Loucy (cell line): ENCODE data around the gene POFUT2.

Experiments used
- H2AFZ ChIP-seq: fragments of 200-600 bp; sonication (generic); 2 replicates; pipeline ENCODE4 v1.6.0; 2016; ENCODE audit warnings: antibody characterized with exemption, mild to moderate bottlenecking, low read length, moderate library complexity
- H3F3A ChIP-seq: fragments of 200-600 bp; 2 replicates; pipeline ENCODE4 v1.6.0; 2016; ENCODE audit warnings: antibody characterized with exemption, low read depth, mild to moderate bottlenecking
- H3K27me3 ChIP-seq: fragments of 200-600 bp; sonication (generic); 2 replicates; pipeline ENCODE4 v1.6.1; 2014; ENCODE audit warnings: low read length, mild to moderate bottlenecking; ENCODE audit not compliant: insufficient read depth, poor library complexity, severe bottlenecking
- H3K36me3 ChIP-seq: fragments of 200-600 bp; sonication (generic); 2 replicates; pipeline ENCODE4 v1.6.1; 2016; ENCODE audit warnings: low read length; ENCODE audit not compliant: insufficient read depth
- H3K4me1 ChIP-seq: fragments of 200-600 bp; sonication (generic); 2 replicates; pipeline ENCODE4 v1.5.1; 2014; ENCODE audit warnings: low read length, mild to moderate bottlenecking; ENCODE audit not compliant: insufficient read depth, poor library complexity, severe bottlenecking
- H3K4me2 ChIP-seq: fragments of 200-600 bp; sonication (generic); 2 replicates; pipeline ENCODE4 v1.6.0; 2014; ENCODE audit warnings: antibody characterized with exemption, low read length, low read depth, mild to moderate bottlenecking; ENCODE audit not compliant: poor library complexity, severe bottlenecking
- H3K4me3 ChIP-seq: fragments of 200-600 bp; sonication (generic); 2 replicates; pipeline ENCODE4 v1.5.1; 2014; ENCODE audit warnings: low read length, mild to moderate bottlenecking, mixed read lengths; ENCODE audit not compliant: poor library complexity, severe bottlenecking
- H3K79me2 ChIP-seq: fragments of 200-600 bp; sonication (generic); 2 replicates; pipeline ENCODE4 v1.6.1; 2014; ENCODE audit warnings: low read length; ENCODE audit not compliant: insufficient read depth
- H3K9ac ChIP-seq: fragments of 200-600 bp; sonication (generic); 2 replicates; pipeline ENCODE4 v1.6.0; 2014; ENCODE audit warnings: mild to moderate bottlenecking, low read depth, low read length, moderate library complexity; ENCODE audit not compliant: poor library complexity, severe bottlenecking
- H3K9me2 ChIP-seq: fragments of 200-600 bp; sonication (generic); replicated peaks from 2 replicates; pipeline ENCODE4 v1.6.1; 2016; ENCODE audit warnings: low read depth, low read length, mixed read lengths
- H3K9me3 ChIP-seq: fragments of 200-600 bp; sonication (generic); 2 replicates; pipeline ENCODE4 v1.6.1; 2014; ENCODE audit warnings: mild to moderate bottlenecking, antibody characterized with exemption, low read length, low read depth; ENCODE audit not compliant: insufficient read depth
- H4K20me1 ChIP-seq: fragments of 200-600 bp; sonication (generic); 2 replicates; pipeline ENCODE4 v1.6.0; 2014; ENCODE audit warnings: antibody characterized with exemption, low read length, mild to moderate bottlenecking; ENCODE audit not compliant: insufficient read depth, poor library complexity, severe bottlenecking
- EZH2phosphoT487 ChIP-seq: fragments of 200-600 bp; IDR thresholded peaks from 2 replicates; pipeline ENCODE4 v1.6.1; 2018; ENCODE audit warnings: antibody characterized with exemption, mild to moderate bottlenecking, moderate library complexity, borderline replicate concordance
- TF ChIP-seq, protein P1 (sequence below): fragments of 200-600 bp; sonication (generic); conservative IDR thresholded peaks from 2 replicates; pipeline ENCODE4 v1.5.1; 2014; ENCODE audit warnings: mild to moderate bottlenecking, antibody characterized with exemption, low read length

POFUT2 gene

DNA sequence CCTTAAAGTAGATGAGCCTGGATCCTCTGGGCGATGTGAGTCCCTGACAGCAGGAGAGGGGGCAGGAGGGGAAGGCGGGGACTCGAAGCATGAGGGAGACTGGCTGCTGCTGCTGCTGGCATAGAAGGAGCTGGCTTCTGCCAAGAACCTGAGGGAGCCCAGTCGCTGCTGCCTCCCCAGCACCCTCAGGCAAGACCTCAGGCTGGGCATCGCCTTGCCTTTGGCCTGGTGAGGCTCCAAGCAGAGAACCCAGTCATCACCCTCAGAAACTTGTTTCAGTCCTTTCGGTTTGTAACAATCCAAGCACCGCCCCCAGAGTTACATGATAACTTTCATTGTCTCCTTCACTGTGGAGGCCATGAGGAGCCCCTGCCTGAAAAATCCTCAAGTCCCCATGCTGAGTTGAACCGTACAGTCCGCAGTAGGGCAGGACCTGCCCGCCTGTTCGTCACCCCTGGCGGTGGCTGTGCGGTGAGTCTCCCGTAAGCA, 38.8 kb downstream of the POFUT2 start:
- H3K36me3 ChIP-seq, result no peaks in the 10 kb centered on the region
- H2AFZ ChIP-seq, result no peak overlapping the region
- no peak overlapping the region for H3K9ac ChIP-seq
- no peaks in the 10 kb centered on the region for H3K4me1 ChIP-seq
- no peaks in the 10 kb centered on the region for H3K79me2 ChIP-seq
- no peaks in the 10 kb centered on the region for H3K9me2 ChIP-seq
- H3K27me3 ChIP-seq, result no peaks in the 10 kb centered on the region
- no peaks in the 10 kb centered on the region for H4K20me1 ChIP-seq
- H3F3A ChIP-seq, result no peaks in the 10 kb centered on the region
- TF ChIP-seq, protein P1, sequence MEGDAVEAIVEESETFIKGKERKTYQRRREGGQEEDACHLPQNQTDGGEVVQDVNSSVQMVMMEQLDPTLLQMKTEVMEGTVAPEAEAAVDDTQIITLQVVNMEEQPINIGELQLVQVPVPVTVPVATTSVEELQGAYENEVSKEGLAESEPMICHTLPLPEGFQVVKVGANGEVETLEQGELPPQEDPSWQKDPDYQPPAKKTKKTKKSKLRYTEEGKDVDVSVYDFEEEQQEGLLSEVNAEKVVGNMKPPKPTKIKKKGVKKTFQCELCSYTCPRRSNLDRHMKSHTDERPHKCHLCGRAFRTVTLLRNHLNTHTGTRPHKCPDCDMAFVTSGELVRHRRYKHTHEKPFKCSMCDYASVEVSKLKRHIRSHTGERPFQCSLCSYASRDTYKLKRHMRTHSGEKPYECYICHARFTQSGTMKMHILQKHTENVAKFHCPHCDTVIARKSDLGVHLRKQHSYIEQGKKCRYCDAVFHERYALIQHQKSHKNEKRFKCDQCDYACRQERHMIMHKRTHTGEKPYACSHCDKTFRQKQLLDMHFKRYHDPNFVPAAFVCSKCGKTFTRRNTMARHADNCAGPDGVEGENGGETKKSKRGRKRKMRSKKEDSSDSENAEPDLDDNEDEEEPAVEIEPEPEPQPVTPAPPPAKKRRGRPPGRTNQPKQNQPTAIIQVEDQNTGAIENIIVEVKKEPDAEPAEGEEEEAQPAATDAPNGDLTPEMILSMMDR, result no peak
- no peak for TF ChIP-seq EZH2phosphoT487
- H3K4me2 ChIP-seq, result no peak overlapping the region
- no peak overlapping the region for H3K4me3 ChIP-seq
- peaks cover under 1% of the 10 kb centered on the region; the same call in 1 of the 2 replicates for H3K9me3 ChIP-seq

DNA sequence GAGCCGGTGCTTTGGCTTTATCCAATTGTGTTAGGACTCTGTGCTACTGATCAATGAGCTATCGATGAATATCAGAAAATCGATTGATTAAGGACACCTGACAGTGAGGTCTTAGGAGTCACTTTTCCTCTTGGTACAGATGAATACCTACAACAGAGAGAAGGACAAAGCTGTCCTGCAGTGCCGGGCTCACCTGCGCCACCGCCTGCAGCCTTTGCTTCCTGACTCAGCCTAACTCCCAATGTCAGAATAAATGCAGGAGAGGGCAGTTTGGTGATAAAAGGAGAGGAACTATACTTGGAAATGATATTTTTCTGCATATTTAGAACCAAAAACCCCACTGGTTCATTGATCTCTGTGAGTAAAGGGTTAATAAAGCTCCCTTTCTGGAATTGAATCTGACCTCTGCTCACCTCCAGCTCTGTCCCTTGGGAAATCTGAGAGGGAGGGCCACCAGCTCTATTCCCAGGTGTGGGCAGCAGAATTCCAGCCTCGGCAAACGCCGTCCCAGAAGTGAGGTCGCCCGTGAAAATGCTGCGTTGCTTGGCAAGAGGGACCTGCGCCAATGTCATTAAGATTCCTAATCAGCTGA, 39.3 kb downstream of the POFUT2 start:
- H3K27me3 ChIP-seq, result no peaks in the 10 kb centered on the region
- no peak overlapping the region for H2AFZ ChIP-seq
- H3K9me2 ChIP-seq, result no peaks in the 10 kb centered on the region
- no peaks in the 10 kb centered on the region for H4K20me1 ChIP-seq
- H3F3A ChIP-seq, result no peaks in the 10 kb centered on the region
- no peaks in the 10 kb centered on the region for H3K36me3 ChIP-seq
- no peak overlapping the region for H3K4me3 ChIP-seq
- H3K9me3 ChIP-seq, result peaks cover 6% of the 10 kb centered on the region; the same call in 1 of the 2 replicates
- H3K9ac ChIP-seq, result no peak overlapping the region
- H3K79me2 ChIP-seq, result no peaks in the 10 kb centered on the region
- TF ChIP-seq, protein P1, result no peak
- TF ChIP-seq EZH2phosphoT487, result no peak
- no peak overlapping the region for H3K4me2 ChIP-seq
- H3K4me1 ChIP-seq, result no peaks in the 10 kb centered on the region

DNA sequence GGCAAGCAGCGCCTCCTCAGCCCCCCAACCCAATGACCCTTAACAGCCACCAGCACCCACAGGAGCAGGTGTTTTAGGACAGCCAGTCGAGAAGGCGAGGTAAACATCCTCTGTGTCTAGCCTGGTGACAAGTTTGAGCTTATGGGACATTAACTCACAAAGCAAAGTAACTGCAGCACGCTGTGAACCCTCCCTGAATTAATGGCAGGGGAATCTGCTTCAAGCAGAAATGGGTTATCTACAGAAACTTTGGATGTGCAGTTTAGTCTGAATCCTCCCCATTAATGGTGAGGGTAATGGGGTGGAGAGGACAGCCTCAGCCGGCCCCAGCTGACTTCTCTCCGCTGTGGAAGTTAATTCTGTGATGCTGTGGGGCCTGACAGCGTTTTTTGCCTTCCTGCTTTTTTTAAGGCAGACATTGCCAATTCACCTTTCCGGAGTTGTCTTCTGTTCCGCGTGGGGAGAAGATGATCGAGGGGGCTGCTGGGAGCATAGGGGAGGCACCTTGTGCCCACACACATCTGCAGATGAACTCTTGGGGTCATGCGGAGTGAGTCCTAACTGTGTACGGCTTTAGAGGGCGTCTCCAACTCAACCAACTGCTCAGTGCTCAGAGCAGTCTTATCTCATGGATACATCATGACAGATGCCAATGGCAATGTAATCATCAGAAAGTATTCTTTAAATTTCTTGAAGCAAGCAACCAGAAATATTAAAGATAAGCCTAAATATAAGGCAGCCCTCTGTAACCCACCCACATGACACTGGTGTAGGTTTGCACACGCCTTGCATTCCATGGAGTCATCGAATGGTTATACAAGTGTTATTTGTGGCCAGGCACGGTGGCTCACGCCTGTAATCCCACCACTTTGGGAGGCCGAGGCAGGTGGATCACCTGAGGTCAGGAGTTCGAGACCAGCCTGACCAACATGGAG, 41.0 kb downstream of the POFUT2 start:
- Histone ChIP-seq H3K4me1 (peaks cover 4% of the 10 kb centered on the region), H3F3A (no peaks in the 10 kb centered on the region)
- TF ChIP-seq, protein P1, result no peak
- no peak for TF ChIP-seq EZH2phosphoT487

More for the DNA sequence above, 41.0 kb downstream of the POFUT2 start:
- no peaks in the 10 kb centered on the region for H3K9me2 ChIP-seq
- H2AFZ ChIP-seq, result no peak overlapping the region
- H3K36me3 ChIP-seq, result no peaks in the 10 kb centered on the region
- H3K79me2 ChIP-seq, result no peaks in the 10 kb centered on the region
- no peak overlapping the region for H3K4me2 ChIP-seq
- H3K4me3 ChIP-seq, result no peak overlapping the region
- no peaks in the 10 kb centered on the region for H3K27me3 ChIP-seq
- H3K9me3 ChIP-seq, result peaks cover 7% of the 10 kb centered on the region; the same call in 1 of the 2 replicates
- H4K20me1 ChIP-seq, result no peaks in the 10 kb centered on the region
- no peak overlapping the region for H3K9ac ChIP-seq
